GM12878 (cell line): Measurements from ENCODE around the gene ANKRD31. TPM values are rescaled to one million over a fixed set of nuclear protein-coding genes. Genes with fewer than 3 reads are reported as not detected.

Source experiments
- ATAC-seq: fragments of 200-7000 bp; cut with Tn5 transposase; 3 replicates; pipeline ENCODE4 v1.9.1; 2020; ENCODE audit warnings: mild to moderate bottlenecking, moderate library complexity
- BruUV-seq: library from RNA; stranded (reverse); fragments of 400-500 nt; replicated peaks from 2 replicates; lab custom pipeline; 2021; lab: Mats Ljungman, UMichigan
- CTCF ChIA-PET: fragments of 300-600 bp; sonication (Branson Sonifier 250); formaldehyde crosslinking; extraction: SDS; loops from one replicate; lab custom pipeline; 2021; ENCODE audit warnings: inconsistent platforms; lab: Yijun Ruan, JAX
- POLR2A ChIA-PET: fragments of 350-600 bp; formaldehyde crosslinking; extraction: SDS; loops from one replicate; lab custom pipeline; 2021; ENCODE audit warnings: inconsistent platforms; lab: Charles Lee
- RAD21 ChIA-PET: fragments of 300-600 bp; sonication (Branson Sonifier 250); formaldehyde crosslinking; loops from one replicate; lab custom pipeline; 2023; ENCODE audit warnings: antibody characterized with exemption; ENCODE audit not compliant: unreplicated experiment; lab: Charles Lee
- SMC1A ChIA-PET: fragments of 300-600 bp; sonication (Branson Sonifier 250); formaldehyde crosslinking; loops from one replicate; lab custom pipeline; 2023; ENCODE audit not compliant: unreplicated experiment, uncharacterized antibody; lab: Charles Lee
- DNase-seq: peaks from one replicate; pipeline ENCODE4 v3.0.0-alpha.2; 2011; ENCODE audit warnings: low read depth, low spot score
- FAIRE-seq: peaks from 3 replicates; lab custom pipeline; 2011; peaks lifted over from hg19 to GRCh38; lab: Jason Lieb, UNC
- H2AFZ ChIP-seq: 2 replicates; pipeline ENCODE4 v1.6.0; 2011; ENCODE audit warnings: low read depth, low read length, control low read depth; ENCODE audit not compliant: control insufficient read depth
- H3K27ac ChIP-seq: 2 replicates; pipeline ENCODE4 v1.5.1; 2011; ENCODE audit warnings: control low read depth; ENCODE audit not compliant: control insufficient read depth, insufficient read depth
- H3K27me3 ChIP-seq, 2 experiments: replicated peaks in 1 of 2; 2 replicates each; pipeline versions ENCODE4 v1.6.0 to v1.6.1; 2011; ENCODE audit warnings: low read length in 1 of 2; ENCODE audit not compliant: control insufficient read depth in 2 of 2, insufficient read depth in 2 of 2
- H3K36me3 ChIP-seq, 2 experiments: 2 replicates each; pipeline ENCODE4 v1.5.1; 2011; ENCODE audit warnings: low read length in 1 of 2; ENCODE audit not compliant: control insufficient read depth in 2 of 2, insufficient read depth in 2 of 2
- H3K4me1 ChIP-seq: 2 replicates; pipeline ENCODE4 v1.6.1; 2011; ENCODE audit warnings: mild to moderate bottlenecking, low read length, moderate library complexity, mixed read lengths; ENCODE audit not compliant: control insufficient read depth, insufficient read depth
- H3K4me2 ChIP-seq: 2 replicates; pipeline ENCODE4 v1.6.0; 2011; ENCODE audit warnings: control low read depth; ENCODE audit not compliant: control insufficient read depth, insufficient read depth
- H3K4me3 ChIP-seq: fragments of 200-600 bp; sonication (generic); 2 replicates; pipeline ENCODE4 v1.5.1; 2016
- H3K79me2 ChIP-seq: 2 replicates; pipeline ENCODE4 v1.6.0; 2011; ENCODE audit warnings: low read length; ENCODE audit not compliant: control insufficient read depth, insufficient read depth
- H3K9ac ChIP-seq: 2 replicates; pipeline ENCODE4 v1.8.0; 2011; ENCODE audit warnings: low read length, control low read depth, mixed read lengths; ENCODE audit not compliant: control insufficient read depth, insufficient read depth
- H3K9me3 ChIP-seq: replicated peaks from 3 replicates; pipeline ENCODE4 v1.5.1; 2011; ENCODE audit warnings: mild to moderate bottlenecking, low read length; ENCODE audit not compliant: control insufficient read depth, insufficient read depth
- H4K20me1 ChIP-seq: 2 replicates; pipeline ENCODE4 v1.6.0; 2011; ENCODE audit not compliant: control insufficient read depth, insufficient read depth
- BMI1 ChIP-seq: fragments of 450-650 bp; IDR thresholded peaks from 2 replicates; pipeline ENCODE4 v1.6.1; 2016; ENCODE audit warnings: mild to moderate bottlenecking, moderate library complexity, borderline replicate concordance
- HDAC2 ChIP-seq: fragments of 200-600 bp; sonication (generic); IDR thresholded peaks from 2 replicates; pipeline ENCODE4 v1.6.1; 2017
- MTA2 ChIP-seq: fragments of 450-650 bp; IDR thresholded peaks from 2 replicates; pipeline ENCODE4 v1.6.1; 2016; ENCODE audit warnings: low read depth, mild to moderate bottlenecking, moderate library complexity
- NR2F1 ChIP-seq: fragments of 450-650 bp; conservative IDR thresholded peaks from 2 replicates; pipeline ENCODE4 v1.6.1; 2017; ENCODE audit warnings: mild to moderate bottlenecking
- POLR2A ChIP-seq: IDR thresholded peaks from 2 replicates; pipeline ENCODE4 v1.6.1; 2011; ENCODE audit warnings: low read depth, mild to moderate bottlenecking, low read length
- RBBP5 ChIP-seq: fragments of 200-600 bp; sonication (generic); conservative IDR thresholded peaks from 2 replicates; pipeline ENCODE4 v1.6.1; 2016
- RFX5 ChIP-seq: IDR thresholded peaks from 2 replicates; pipeline ENCODE4 v1.6.1; 2011; ENCODE audit warnings: low read depth, low read length, improper control_type of control experiment
- SMC3 ChIP-seq: IDR thresholded peaks from 2 replicates; pipeline ENCODE4 v1.6.1; 2011; ENCODE audit warnings: low read length, improper control_type of control experiment, borderline replicate concordance
- SREBF2 ChIP-seq: IDR thresholded peaks from 2 replicates; pipeline ENCODE4 v1.6.1; 2012; ENCODE audit warnings: mild to moderate bottlenecking, low read length
- SUZ12 ChIP-seq: fragments of 200-600 bp; sonication (generic); IDR thresholded peaks from one replicate; pipeline ENCODE4 v1.6.1; 2018; ENCODE audit warnings: antibody characterized with exemption, mild to moderate bottlenecking; ENCODE audit not compliant: unreplicated experiment
- YY1 ChIP-seq: IDR thresholded peaks from 2 replicates; pipeline ENCODE4 v1.6.1; 2011; ENCODE audit warnings: low read depth, mild to moderate bottlenecking, low read length
- WGBS: methylation state at CpG from one replicate; pipeline ENCODE4 v1.1.6; 2016; ENCODE audit warnings: low lambda C conversion rate; ENCODE audit not compliant: insufficient replicate concordance, insufficient coverage; ENCODE audit errors: missing lambda C conversion rate; 5-methylcytosine and 5-hydroxymethylcytosine counted together
- in situ Hi-C: fragments of 300-500 bp; cut with MboI; formaldehyde crosslinking; loops from 9 replicates; pipeline ENCODE4 v1.14.3; 2018; ENCODE audit warnings: mixed read lengths
- intact Hi-C: fragments of 100-400 bp; cut with micrococcal nuclease; formaldehyde crosslinking; loops from one replicate; pipeline ENCODE4 v1.14.2; 2022; ENCODE audit not compliant: unreplicated experiment
- polyA plus RNA-seq, 11 experiments: library from polyadenylated mRNA; depleted of rRNA in 4 of 11; unstranded in 6 of 11; stranded (reverse) in 5 of 11; fragments of >200 nt; fragmentation: Nextera tagmentation in 4 of 11; fragmentation: Illumina TruSeq in 1 of 11; extraction: Ambion mirVana in 4 of 11; extraction: Trizol in 1 of 11; gene quantifications; 1 replicate in 1 of 11; 2 replicates in 10 of 11; pipeline versions ENCODE4 v1.2.1 to v1.2.3, GENCODE V29; 2011 to 2016; ENCODE audit warnings: inconsistent platforms in 2 of 11, missing spikeins in 2 of 11, low read depth in 1 of 11
- total RNA-seq, 4 experiments: library from RNA; depleted of rRNA in 3 of 4; stranded (reverse); fragments of >200 nt in 3 of 4; fragmentation: Illumina TruSeq in 1 of 4; extraction: Trizol in 1 of 4; gene quantifications; 2 replicates each; pipeline versions ENCODE4 v1.2.1 to v1.2.3, GENCODE V29; 2013 to 2021
- TF ChIP-seq, protein P1 (sequence below): fragments of 450-650 bp; formaldehyde crosslinking; IDR thresholded peaks from 2 replicates; pipeline ENCODE4 v1.5.0; 2022; ENCODE audit warnings: mild to moderate bottlenecking, missing genetic modification characterization
- TF ChIP-seq, protein P2 (sequence below): fragments of 450-650 bp; IDR thresholded peaks from 2 replicates; pipeline ENCODE4 v1.6.1; 2017; ENCODE audit warnings: mild to moderate bottlenecking, moderate library complexity

The ANKRD31 gene
- total and polyA plus RNA-seq, 10 of the 15 experiments (the other 5 are each of a cell fraction or from before 2014, with no cell fraction given): under 0.01 to 0.10 (median 0.04) TPM; not detected in 3

DNA sequence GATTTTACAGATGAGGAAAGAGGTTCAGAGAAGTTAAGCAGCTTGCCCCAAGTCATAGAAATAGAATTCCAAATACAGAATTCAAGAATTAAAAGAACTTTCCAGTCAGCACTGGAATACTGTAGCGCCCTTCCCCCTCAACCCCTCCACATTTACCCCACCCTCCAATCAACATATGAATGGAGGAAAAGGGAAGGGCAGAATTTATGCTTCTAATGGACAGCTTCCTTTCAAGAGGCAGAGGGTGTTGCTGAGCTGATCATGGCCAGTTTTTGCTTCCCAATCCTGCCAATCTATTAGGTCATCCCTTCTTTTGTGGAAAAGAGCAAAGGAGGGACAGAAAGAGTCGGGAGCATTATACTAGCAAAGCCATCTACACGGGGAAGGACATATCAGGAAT, 39.1 kb upstream of the ANKRD31 start:
- no peak overlapping the region for H3K9ac ChIP-seq
- intact Hi-C loops: no loop called here
- TF ChIP-seq RFX5 (no peak), POLR2A (no peak), SUZ12 (no peak), SREBF2 (no peak)
- TF ChIP-seq, all 136 proteins: peak for 0
- SMC1A ChIA-PET: no interaction called here
- Histone ChIP-seq H4K20me1 (no peaks in the 10 kb centered on the region), H3K4me1 (no peaks in the 10 kb centered on the region), H3K79me2 (no peaks in the 10 kb centered on the region), H2AFZ (no peak overlapping the region), H3K4me2 (no peak overlapping the region), H3K27me3 (no peaks in the 10 kb centered on the region), H3K9me3 (no peaks in the 10 kb centered on the region), H3K4me3 (no peak overlapping the region), H3K27ac (no peak overlapping the region), H3K36me3 (no peaks in the 10 kb centered on the region)
- RAD21 ChIA-PET: no interaction called here
- BruUV-seq: no TSS peak
- FAIRE-seq (no peak), DNase-seq (no peak), ATAC-seq (no peak)
- in situ Hi-C loops: no loop called here
- POLR2A ChIA-PET: no interaction called here
- CTCF ChIA-PET: no interaction called here
- WGBS: 0% methylated on average over 3 of the region's 3 CpGs

DNA sequence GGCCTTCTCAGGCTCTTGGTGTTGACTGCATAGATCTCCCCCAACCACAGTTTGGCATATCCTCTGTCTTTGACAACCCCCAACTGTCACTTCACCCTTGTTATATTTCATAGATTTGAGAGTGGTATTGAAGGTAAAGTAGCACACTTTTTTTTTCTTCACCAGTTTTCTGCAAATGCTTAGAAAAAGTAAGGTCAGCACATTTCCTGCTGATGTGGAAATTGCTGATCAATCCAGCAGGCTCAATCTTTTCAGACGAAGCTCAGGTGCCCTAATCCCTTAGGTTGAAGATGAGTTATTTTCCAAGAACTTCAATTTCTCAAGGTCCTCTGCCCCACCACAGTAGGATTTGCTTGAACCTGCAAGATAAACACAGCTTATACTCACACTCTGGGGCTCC, 38.5 kb upstream of the ANKRD31 start:
- CTCF ChIA-PET: no interaction called here
- no peak for TF ChIP-seq RBBP5
- TF ChIP-seq SMC3: no peak
- no peak for TF ChIP-seq HDAC2
- no peak for TF ChIP-seq BMI1
- no peak for TF ChIP-seq SREBF2
- TF ChIP-seq YY1: no peak
- no peak for TF ChIP-seq MTA2
- TF ChIP-seq, protein P1, sequence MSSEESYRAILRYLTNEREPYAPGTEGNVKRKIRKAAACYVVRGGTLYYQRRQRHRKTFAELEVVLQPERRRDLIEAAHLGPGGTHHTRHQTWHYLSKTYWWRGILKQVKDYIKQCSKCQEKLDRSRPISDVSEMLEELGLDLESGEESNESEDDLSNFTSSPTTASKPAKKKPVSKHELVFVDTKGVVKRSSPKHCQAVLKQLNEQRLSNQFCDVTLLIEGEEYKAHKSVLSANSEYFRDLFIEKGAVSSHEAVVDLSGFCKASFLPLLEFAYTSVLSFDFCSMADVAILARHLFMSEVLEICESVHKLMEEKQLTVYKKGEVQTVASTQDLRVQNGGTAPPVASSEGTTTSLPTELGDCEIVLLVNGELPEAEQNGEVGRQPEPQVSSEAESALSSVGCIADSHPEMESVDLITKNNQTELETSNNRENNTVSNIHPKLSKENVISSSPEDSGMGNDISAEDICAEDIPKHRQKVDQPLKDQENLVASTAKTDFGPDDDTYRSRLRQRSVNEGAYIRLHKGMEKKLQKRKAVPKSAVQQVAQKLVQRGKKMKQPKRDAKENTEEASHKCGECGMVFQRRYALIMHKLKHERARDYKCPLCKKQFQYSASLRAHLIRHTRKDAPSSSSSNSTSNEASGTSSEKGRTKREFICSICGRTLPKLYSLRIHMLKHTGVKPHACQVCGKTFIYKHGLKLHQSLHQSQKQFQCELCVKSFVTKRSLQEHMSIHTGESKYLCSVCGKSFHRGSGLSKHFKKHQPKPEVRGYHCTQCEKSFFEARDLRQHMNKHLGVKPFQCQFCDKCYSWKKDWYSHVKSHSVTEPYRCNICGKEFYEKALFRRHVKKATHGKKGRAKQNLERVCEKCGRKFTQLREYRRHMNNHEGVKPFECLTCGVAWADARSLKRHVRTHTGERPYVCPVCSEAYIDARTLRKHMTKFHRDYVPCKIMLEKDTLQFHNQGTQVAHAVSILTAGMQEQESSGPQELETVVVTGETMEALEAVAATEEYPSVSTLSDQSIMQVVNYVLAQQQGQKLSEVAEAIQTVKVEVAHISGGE: no peak
- no peak for TF ChIP-seq NR2F1
- TF ChIP-seq, protein P2, sequence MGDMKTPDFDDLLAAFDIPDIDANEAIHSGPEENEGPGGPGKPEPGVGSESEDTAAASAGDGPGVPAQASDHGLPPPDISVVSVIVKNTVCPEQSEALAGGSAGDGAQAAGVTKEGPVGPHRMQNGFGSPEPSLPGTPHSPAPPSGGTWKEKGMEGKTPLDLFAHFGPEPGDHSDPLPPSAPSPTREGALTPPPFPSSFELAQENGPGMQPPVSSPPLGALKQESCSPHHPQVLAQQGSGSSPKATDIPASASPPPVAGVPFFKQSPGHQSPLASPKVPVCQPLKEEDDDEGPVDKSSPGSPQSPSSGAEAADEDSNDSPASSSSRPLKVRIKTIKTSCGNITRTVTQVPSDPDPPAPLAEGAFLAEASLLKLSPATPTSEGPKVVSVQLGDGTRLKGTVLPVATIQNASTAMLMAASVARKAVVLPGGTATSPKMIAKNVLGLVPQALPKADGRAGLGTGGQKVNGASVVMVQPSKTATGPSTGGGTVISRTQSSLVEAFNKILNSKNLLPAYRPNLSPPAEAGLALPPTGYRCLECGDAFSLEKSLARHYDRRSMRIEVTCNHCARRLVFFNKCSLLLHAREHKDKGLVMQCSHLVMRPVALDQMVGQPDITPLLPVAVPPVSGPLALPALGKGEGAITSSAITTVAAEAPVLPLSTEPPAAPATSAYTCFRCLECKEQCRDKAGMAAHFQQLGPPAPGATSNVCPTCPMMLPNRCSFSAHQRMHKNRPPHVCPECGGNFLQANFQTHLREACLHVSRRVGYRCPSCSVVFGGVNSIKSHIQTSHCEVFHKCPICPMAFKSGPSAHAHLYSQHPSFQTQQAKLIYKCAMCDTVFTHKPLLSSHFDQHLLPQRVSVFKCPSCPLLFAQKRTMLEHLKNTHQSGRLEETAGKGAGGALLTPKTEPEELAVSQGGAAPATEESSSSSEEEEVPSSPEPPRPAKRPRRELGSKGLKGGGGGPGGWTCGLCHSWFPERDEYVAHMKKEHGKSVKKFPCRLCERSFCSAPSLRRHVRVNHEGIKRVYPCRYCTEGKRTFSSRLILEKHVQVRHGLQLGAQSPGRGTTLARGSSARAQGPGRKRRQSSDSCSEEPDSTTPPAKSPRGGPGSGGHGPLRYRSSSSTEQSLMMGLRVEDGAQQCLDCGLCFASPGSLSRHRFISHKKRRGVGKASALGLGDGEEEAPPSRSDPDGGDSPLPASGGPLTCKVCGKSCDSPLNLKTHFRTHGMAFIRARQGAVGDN: no peak

More for the DNA sequence above, 38.5 kb upstream of the ANKRD31 start:
- in situ Hi-C loops: no loop called here
- no peaks in the 10 kb centered on the region for H3K4me1 ChIP-seq
- SMC1A ChIA-PET: no interaction called here
- H3K4me3 ChIP-seq: no peak overlapping the region
- no peak overlapping the region for H3K4me2 ChIP-seq
- H3K79me2 ChIP-seq: no peaks in the 10 kb centered on the region
- WGBS: 0% methylated on average over 1 of the region's 1 CpG
- FAIRE-seq (no peak), ATAC-seq (no peak), DNase-seq (no peak)
- no peaks in the 10 kb centered on the region for H4K20me1 ChIP-seq
- H3K27ac ChIP-seq: no peak overlapping the region
- RAD21 ChIA-PET: no interaction called here
- POLR2A ChIA-PET: no interaction called here
- no TSS peak for BruUV-seq
- no peaks in the 10 kb centered on the region for H3K27me3 ChIP-seq
- no peaks in the 10 kb centered on the region for H3K36me3 ChIP-seq
- H2AFZ ChIP-seq: no peak overlapping the region
- H3K9me3 ChIP-seq: no peaks in the 10 kb centered on the region
- H3K9ac ChIP-seq: no peak overlapping the region
- intact Hi-C loops: no loop called here
